ENCODE results near the gene TRABD2A.

Gene TRABD2A

DNA sequence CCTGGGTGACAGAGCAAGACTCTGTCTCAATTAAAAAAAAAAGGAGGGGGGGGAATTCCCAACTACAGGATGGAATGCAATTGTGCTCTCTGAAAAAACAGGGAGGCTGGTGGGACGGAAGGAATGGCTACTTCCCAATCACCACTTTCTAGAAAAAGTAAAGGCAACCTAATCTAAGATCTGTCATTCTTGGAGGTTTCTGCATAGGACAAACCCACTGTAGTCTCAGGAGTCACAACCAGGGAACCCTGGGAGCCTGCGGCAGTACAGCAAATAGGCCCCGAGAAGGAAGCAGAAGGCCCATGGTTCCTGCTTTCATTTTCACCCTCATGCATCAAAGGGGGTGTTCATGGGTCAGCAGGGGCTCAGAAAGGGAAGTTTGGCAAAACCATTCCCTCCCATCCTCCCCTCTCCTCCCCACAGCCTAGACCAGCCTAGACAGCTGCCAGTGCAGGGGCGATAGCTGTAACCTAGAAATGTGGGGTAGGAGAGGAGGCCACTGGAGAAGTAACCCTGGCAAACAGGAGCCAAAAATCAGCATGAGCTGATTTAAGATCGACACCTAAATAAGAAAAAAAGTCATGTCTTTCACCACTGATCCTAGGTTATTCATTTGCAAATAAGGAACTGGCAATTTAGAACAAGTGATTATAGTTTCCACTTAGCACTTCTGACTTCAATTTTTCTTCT is 48.0 kb downstream of the TRABD2A start:
- Histone ChIP-seq H3K4me3 (ENCODE audit: extremely low read depth, insufficient read depth, low read length, poor library complexity, severe bottlenecking) (no peak overlapping the region), H3K27ac (ENCODE audit: low read depth, low read length, severe bottlenecking) (no peak overlapping the region), H3K4me1 (ENCODE audit: control insufficient read depth, insufficient read depth, low read length, poor library complexity, severe bottlenecking) (peaks cover 6% of the 10 kb centered on the region), H3K9me3 (ENCODE audit: control insufficient read depth, low read length) (peaks cover 9% of the 10 kb centered on the region), H3K36me3 (ENCODE audit: control insufficient read depth, insufficient read depth, low read length) (no peaks in the 10 kb centered on the region)
- WGBS, 2 experiments (ENCODE audit: insufficient coverage in 2 of 2): 67 to 80% methylated on average over 1 to 2 of the region's 5 CpGs

- no peaks in the 10 kb centered on the region for H3K36me3 ChIP-seq (ENCODE audit: control insufficient read depth, insufficient read depth, low read length)
- no peak overlapping the region for H3K27ac ChIP-seq (ENCODE audit: low read depth, low read length, severe bottlenecking)
- 86 to 91% methylated on average over 8 to 9 of the region's 10 CpGs for WGBS, 2 experiments (ENCODE audit: insufficient coverage in 2 of 2)
- no peak overlapping the region for H3K4me3 ChIP-seq (ENCODE audit: extremely low read depth, insufficient read depth, low read length, poor library complexity, severe bottlenecking)
- H3K9me3 ChIP-seq (ENCODE audit: control insufficient read depth, low read length): peaks cover 4% of the 10 kb centered on the region
- peaks cover 6% of the 10 kb centered on the region for H3K4me1 ChIP-seq (ENCODE audit: control insufficient read depth, insufficient read depth, low read length, poor library complexity, severe bottlenecking)
These were observed 50.0 kb downstream of the TRABD2A start for GRCh38 chr2:84830758-84831500.

DNA sequence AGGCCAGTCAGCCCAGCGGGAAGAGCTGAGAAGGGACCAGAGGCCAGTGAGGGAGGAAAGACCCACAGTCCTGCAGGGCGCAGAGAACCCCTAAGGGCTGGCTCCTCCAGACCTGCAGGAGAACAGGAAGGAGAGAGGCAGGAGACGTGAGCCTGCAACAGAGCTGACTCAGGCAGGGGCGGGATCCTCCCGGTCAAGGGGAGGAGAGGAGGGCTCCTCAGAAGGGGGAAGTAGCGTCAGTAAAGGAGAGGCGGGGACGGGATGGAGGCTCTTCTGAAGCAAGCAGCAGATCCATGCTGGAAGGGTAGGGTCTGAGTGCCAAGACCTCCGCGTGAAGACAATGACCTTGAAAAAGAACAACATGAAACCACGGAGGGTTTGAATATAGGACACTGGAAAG is 50.8 kb downstream of the TRABD2A start:
- no peaks in the 10 kb centered on the region for H3K9me3 ChIP-seq (ENCODE audit: control insufficient read depth, low read length)
- H3K27ac ChIP-seq (ENCODE audit: low read depth, low read length, severe bottlenecking): no peak overlapping the region
- H3K4me1 ChIP-seq (ENCODE audit: control insufficient read depth, insufficient read depth, low read length, poor library complexity, severe bottlenecking): peaks cover 6% of the 10 kb centered on the region
- whole genome bisulfite sequencing, 2 experiments (ENCODE audit: insufficient coverage in 2 of 2): 70 to 72% methylated on average over 8 to 10 of the region's 11 CpGs
- no peaks in the 10 kb centered on the region for H3K36me3 ChIP-seq (ENCODE audit: control insufficient read depth, insufficient read depth, low read length)
- H3K4me3 ChIP-seq (ENCODE audit: extremely low read depth, insufficient read depth, low read length, poor library complexity, severe bottlenecking): no peak overlapping the region

- H3K27ac ChIP-seq (ENCODE audit: low read depth, low read length, severe bottlenecking): no peak overlapping the region
- H3K9me3 ChIP-seq (ENCODE audit: control insufficient read depth, low read length): no peaks in the 10 kb centered on the region
- 100% methylated on average over 2 of the region's 2 CpGs; no CpG with 5 or more reads in 1 of the 2 experiments for WGBS, 2 experiments (ENCODE audit: insufficient coverage in 2 of 2)
- H3K4me3 ChIP-seq (ENCODE audit: extremely low read depth, insufficient read depth, low read length, poor library complexity, severe bottlenecking): no peak overlapping the region
- H3K4me1 ChIP-seq (ENCODE audit: control insufficient read depth, insufficient read depth, low read length, poor library complexity, severe bottlenecking): peaks cover 6% of the 10 kb centered on the region
- H3K36me3 ChIP-seq (ENCODE audit: control insufficient read depth, insufficient read depth, low read length): no peaks in the 10 kb centered on the region
These were observed 51.2 kb downstream of the TRABD2A start for GRCh38 chr2:84829693-84830092.

DNA sequence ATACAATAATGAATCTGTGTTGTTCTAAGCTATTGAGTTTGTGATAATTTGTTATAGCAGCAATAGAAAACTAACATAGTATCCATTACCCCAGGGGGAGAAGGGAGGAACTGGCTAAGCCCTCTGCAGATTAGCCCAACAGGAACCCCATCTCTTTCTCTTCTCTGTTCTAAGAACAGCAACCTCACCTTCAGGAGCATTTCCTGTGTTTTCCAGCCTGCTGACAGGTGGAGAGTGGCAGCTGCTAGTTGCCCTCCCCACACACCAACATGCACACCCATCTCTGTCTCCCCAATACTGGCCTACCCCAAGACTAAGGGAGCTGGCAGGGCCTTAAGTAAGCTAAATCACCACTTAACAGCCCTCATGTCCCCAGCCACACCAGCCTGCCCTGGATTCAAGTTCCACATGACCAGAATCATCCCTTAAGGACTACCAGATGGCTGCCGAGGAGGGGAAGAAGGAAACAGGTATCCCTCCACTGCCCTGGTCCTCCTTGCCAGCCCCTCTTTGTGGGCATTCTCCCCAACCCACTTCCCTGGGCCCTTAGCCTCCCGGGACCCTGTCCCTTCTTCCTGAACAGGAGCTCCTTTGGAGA is 52.8 kb downstream of the TRABD2A start:
- Histone ChIP-seq H3K27ac (ENCODE audit: low read depth, low read length, severe bottlenecking) (no peak overlapping the region), H3K4me3 (ENCODE audit: extremely low read depth, insufficient read depth, low read length, poor library complexity, severe bottlenecking) (no peak overlapping the region), H3K36me3 (ENCODE audit: control insufficient read depth, insufficient read depth, low read length) (no peaks in the 10 kb centered on the region), H3K4me1 (ENCODE audit: control insufficient read depth, insufficient read depth, low read length, poor library complexity, severe bottlenecking) (peaks cover 5% of the 10 kb centered on the region), H3K9me3 (ENCODE audit: control insufficient read depth, low read length) (no peaks in the 10 kb centered on the region)
- WGBS, 2 experiments (ENCODE audit: insufficient coverage in 2 of 2): 80 to 86% methylated on average over 2 of the region's 2 CpGs

- Histone ChIP-seq H3K9me3 (ENCODE audit: control insufficient read depth, low read length) (no peaks in the 10 kb centered on the region), H3K4me3 (ENCODE audit: extremely low read depth, insufficient read depth, low read length, poor library complexity, severe bottlenecking) (no peak overlapping the region), H3K27ac (ENCODE audit: low read depth, low read length, severe bottlenecking) (no peak overlapping the region), H3K4me1 (ENCODE audit: control insufficient read depth, insufficient read depth, low read length, poor library complexity, severe bottlenecking) (no peaks in the 10 kb centered on the region), H3K36me3 (ENCODE audit: control insufficient read depth, insufficient read depth, low read length) (no peaks in the 10 kb centered on the region)
- WGBS, 2 experiments (ENCODE audit: insufficient coverage in 2 of 2): 96% methylated on average over 20 to 21 of the region's 21 CpGs
These were observed 57.1 kb downstream of the TRABD2A start for GRCh38 chr2:84823788-84824187.

GRCh38 chr2:84823229-84823628 is 57.7 kb downstream of the TRABD2A start:
- Histone ChIP-seq H3K9me3 (ENCODE audit: control insufficient read depth, low read length) (no peaks in the 10 kb centered on the region), H3K4me1 (ENCODE audit: control insufficient read depth, insufficient read depth, low read length, poor library complexity, severe bottlenecking) (no peaks in the 10 kb centered on the region), H3K4me3 (ENCODE audit: extremely low read depth, insufficient read depth, low read length, poor library complexity, severe bottlenecking) (no peak overlapping the region), H3K27ac (ENCODE audit: low read depth, low read length, severe bottlenecking) (no peak overlapping the region), H3K36me3 (ENCODE audit: control insufficient read depth, insufficient read depth, low read length) (no peaks in the 10 kb centered on the region)
- WGBS, 2 experiments (ENCODE audit: insufficient coverage in 2 of 2): 79 to 100% methylated on average over 2 to 4 of the region's 5 CpGs

DNA sequence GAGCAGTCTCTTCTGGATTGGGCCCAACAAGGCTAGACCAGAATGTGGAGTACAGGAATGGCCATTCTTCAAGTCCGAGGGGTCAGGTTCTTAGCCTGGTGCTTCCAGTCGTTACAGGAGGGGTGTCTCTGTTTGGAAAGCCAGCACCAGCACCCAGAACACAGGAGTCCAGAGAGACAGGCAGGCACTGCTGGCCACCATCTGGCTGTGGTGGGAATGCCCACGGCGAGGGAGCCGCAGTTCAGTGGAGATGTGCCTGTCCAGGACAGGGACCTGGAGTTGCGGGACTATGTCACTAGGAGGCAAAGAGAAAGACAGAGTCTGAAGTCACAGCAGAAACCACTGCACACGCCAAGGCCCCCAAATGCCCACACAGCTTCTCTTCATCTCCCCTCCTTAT is 59.1 kb downstream of the TRABD2A start:
- 87 to 98% methylated on average over 5 to 6 of the region's 7 CpGs for WGBS, 2 experiments (ENCODE audit: insufficient coverage in 2 of 2)
- no peaks in the 10 kb centered on the region for H3K4me1 ChIP-seq (ENCODE audit: control insufficient read depth, insufficient read depth, low read length, poor library complexity, severe bottlenecking)
- H3K36me3 ChIP-seq (ENCODE audit: control insufficient read depth, insufficient read depth, low read length): no peaks in the 10 kb centered on the region
- H3K4me3 ChIP-seq (ENCODE audit: extremely low read depth, insufficient read depth, low read length, poor library complexity, severe bottlenecking): no peak overlapping the region
- no peaks in the 10 kb centered on the region for H3K9me3 ChIP-seq (ENCODE audit: control insufficient read depth, low read length)
- H3K27ac ChIP-seq (ENCODE audit: low read depth, low read length, severe bottlenecking): no peak overlapping the region

DNA sequence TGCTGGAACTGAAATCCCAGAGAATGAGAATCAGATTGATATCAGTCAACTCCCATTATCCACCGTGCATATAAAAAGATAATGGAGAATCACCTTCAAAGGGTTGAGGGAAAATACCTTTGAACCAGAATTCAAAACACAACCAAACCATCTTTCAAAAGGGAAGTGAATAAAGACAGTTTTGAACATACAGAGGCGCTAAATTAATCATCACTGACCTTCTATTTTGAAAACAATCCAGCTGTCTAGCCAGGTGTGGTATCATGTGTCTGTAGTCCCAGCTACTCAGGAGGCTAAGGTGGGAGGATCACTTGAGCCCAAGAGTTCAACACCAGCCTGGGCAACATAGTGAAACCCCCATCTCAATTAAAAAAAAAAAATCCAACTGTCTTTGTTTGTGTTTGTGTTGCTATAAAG is 63.6 kb downstream of the TRABD2A start:
- 80% methylated on average over 1 of the region's 2 CpGs; no CpG with 5 or more reads in 1 of the 2 experiments for WGBS, 2 experiments (ENCODE audit: insufficient coverage in 2 of 2)
- no peaks in the 10 kb centered on the region for H3K4me1 ChIP-seq (ENCODE audit: control insufficient read depth, insufficient read depth, low read length, poor library complexity, severe bottlenecking)
- no peaks in the 10 kb centered on the region for H3K36me3 ChIP-seq (ENCODE audit: control insufficient read depth, insufficient read depth, low read length)
- H3K9me3 ChIP-seq (ENCODE audit: control insufficient read depth, low read length): no peaks in the 10 kb centered on the region
- H3K27ac ChIP-seq (ENCODE audit: low read depth, low read length, severe bottlenecking): no peak overlapping the region
- H3K4me3 ChIP-seq (ENCODE audit: extremely low read depth, insufficient read depth, low read length, poor library complexity, severe bottlenecking): no peak overlapping the region

DNA sequence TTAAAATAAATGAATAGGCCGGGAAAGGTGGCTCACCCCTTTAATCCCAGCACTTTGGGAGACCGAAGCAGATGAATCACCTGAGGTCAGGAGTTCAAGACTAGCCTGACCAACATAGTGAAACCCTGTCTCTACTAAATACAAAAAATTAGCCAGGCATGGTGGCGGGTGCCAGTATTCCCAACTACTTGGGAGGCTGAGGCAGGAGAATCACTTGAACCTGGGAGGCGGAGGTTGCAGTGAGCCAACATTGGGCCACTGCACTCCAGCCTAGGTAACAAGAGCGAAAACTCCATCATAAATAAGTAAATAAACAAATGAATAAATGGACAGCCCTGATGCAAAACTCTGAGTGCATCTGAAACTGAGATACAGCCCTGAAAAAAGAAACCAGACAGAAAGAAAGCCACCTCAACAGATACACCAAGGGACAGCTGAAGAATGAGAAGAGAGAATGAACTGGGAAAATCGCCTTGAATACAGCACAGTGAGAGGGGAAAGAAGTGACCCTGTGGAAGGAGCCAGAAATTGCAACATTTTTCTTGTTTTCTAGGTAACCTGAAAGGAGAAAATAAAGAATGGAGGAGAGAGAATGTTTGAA is 64.4 kb downstream of the TRABD2A start:
- Histone ChIP-seq H3K4me3 (ENCODE audit: extremely low read depth, insufficient read depth, low read length, poor library complexity, severe bottlenecking) (no peak overlapping the region), H3K4me1 (ENCODE audit: control insufficient read depth, insufficient read depth, low read length, poor library complexity, severe bottlenecking) (no peaks in the 10 kb centered on the region), H3K9me3 (ENCODE audit: control insufficient read depth, low read length) (no peaks in the 10 kb centered on the region), H3K27ac (ENCODE audit: low read depth, low read length, severe bottlenecking) (no peak overlapping the region), H3K36me3 (ENCODE audit: control insufficient read depth, insufficient read depth, low read length) (no peaks in the 10 kb centered on the region)
- WGBS, 2 experiments (ENCODE audit: insufficient coverage in 2 of 2): 93 to 100% methylated on average over 1 to 3 of the region's 6 CpGs

All from mesodermal cell (in vitro differentiated cells).